DND-41 (cell line): ENCODE measurements around the gene GRAMD4.

Source experiments
- EZH2 ChIP-seq: IDR thresholded peaks from 3 replicates; pipeline ENCODE4 v1.6.1; 2012; ENCODE audit warnings: borderline replicate concordance, low read depth, mild to moderate bottlenecking, moderate library complexity, low read length, inconsistent platforms; ENCODE audit not compliant: severe bottlenecking
- TF ChIP-seq, protein P1 (sequence below): IDR thresholded peaks from 2 replicates; pipeline ENCODE4 v1.5.1; 2012; ENCODE audit warnings: borderline replicate concordance, low read length, moderate library complexity, mild to moderate bottlenecking; ENCODE audit not compliant: poor library complexity, severe bottlenecking; ENCODE audit errors: extremely low read depth

DNA sequence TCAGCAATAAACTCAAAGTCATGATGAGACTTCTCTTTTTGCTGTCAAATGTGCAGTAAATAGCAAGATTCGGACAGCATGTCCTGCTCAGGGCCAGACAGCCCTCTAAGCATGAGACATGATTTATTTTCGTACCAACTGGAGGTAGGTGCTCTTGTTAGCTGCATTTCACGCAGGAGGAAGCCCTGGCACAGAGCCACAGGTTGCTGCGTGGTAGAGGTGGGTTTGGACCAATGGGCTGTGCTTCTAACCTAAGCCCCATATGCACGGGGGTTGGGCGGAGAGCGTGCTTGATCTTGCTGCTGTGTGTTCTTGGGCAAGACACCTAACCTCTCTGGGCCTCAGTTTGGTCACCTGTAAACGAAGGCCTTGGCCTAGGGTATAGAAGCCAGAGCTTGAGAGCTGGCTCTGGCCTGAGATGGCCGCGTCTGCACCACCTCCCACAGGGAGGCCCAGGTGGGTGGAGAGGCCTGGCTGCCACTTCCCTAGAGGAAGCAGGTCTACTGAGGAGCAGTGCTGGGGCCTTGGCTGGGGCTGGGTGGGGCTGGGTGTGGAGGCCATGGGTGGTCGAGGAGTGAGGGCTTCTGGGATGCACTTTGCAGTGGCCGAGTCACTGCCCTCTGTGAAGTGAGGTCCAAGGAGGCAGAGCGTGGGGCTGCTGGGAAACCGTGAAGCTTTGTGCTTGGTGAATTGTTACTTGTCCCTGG, 38.5 kb upstream of the GRAMD4 start:
- TF ChIP-seq, protein P1, sequence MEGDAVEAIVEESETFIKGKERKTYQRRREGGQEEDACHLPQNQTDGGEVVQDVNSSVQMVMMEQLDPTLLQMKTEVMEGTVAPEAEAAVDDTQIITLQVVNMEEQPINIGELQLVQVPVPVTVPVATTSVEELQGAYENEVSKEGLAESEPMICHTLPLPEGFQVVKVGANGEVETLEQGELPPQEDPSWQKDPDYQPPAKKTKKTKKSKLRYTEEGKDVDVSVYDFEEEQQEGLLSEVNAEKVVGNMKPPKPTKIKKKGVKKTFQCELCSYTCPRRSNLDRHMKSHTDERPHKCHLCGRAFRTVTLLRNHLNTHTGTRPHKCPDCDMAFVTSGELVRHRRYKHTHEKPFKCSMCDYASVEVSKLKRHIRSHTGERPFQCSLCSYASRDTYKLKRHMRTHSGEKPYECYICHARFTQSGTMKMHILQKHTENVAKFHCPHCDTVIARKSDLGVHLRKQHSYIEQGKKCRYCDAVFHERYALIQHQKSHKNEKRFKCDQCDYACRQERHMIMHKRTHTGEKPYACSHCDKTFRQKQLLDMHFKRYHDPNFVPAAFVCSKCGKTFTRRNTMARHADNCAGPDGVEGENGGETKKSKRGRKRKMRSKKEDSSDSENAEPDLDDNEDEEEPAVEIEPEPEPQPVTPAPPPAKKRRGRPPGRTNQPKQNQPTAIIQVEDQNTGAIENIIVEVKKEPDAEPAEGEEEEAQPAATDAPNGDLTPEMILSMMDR = no peak
- TF ChIP-seq EZH2 = no peak
